Kidney glomerular epithelial cell (primary cell): ENCODE measurements around the gene NME8.
A peak's percentile ranks its signal among the peaks of the same experiment; 100 is the strongest.

Source experiments
- DNase-seq: peaks from one replicate; lab custom pipeline; 2025; lab: John Stamatoyannopoulos, UW

The NME8 gene

GRCh38 chr7:37932543-37932942, 84.1 kb downstream of the NME8 start:
- no peak for DNase-seq

GRCh38 chr7:37933018-37933566, 84.7 kb downstream of the NME8 start:
- DNase-seq = no peak

DNA sequence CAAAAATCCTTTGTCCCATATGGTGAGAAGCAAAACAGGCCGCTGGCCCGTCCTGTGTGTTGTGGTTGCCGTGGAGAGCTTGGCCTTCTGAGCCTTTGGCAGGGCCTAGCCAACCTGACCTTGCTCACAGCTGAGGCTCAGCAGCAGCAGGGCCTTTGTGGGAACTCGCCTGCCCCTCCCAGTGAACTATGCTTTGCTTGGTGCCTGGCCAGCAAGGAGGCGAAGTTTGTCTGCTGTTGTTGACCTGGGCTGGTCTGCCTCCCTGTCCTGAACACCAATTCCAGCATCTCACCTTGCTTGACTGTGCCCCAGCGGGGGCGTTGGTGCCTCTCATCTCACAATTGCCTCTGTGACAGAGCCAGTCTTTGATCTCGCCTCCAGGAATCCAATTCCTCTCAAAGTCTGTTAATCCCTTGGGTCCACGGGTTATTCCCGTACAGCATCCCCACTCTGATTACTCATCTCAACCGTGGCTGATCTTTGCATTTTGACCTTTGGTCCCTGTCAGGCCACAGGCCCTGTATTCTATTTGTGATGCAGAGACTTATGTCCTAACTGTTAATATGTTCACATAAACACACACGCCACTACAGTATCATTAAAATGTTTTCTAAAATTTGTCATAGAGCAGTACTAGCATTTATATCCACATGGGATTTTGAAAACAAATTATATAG, 94.7 kb downstream of the NME8 start:
- peak; percentile 11 for DNase-seq

DNA sequence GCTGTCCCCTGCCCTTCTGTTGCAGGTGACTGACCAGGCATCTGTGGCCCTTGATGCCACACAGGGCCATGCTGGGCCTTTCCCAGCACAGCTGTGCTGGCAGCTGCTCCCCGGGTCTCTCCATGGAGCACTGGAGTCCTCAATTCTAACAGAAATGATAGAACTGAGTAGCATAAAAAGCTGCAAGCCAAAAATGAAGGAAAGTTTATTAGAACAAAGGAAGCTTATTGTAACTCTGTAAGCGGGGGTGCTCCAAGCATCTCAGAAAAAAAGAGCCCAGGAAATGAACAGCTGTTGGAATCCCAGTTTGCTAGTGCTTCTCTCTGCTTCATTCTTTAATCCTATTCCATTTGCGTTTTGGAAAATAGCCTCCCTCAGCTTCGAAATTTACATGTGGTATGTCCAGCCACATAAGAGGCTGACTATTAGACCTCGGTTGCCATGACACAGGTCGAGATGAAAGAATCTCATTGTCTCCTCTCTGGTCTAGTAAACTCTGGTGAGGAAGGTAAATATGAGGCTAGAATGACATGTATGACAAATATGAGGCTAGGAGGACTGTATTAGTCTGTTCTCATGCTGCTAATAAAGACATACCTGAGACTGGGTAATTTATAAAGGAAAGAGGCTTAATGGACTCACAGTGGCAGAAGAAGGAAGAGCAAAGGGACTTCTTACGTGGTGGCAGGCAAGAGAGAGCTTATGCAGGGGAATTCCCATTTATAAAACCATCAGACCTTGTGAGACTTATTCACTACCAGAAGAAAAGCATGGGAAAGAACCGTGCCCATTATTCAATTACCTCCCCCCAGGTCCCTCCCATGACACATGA, 95.7 kb downstream of the NME8 start:
- peak; percentile 67 for DNase-seq

GRCh38 chr7:37944737-37945054, 96.3 kb downstream of the NME8 start:
- no peak for DNase-seq

GRCh38 chr7:37945336-37945735, 96.9 kb downstream of the NME8 start:
- DNase-seq = no peak

DNA sequence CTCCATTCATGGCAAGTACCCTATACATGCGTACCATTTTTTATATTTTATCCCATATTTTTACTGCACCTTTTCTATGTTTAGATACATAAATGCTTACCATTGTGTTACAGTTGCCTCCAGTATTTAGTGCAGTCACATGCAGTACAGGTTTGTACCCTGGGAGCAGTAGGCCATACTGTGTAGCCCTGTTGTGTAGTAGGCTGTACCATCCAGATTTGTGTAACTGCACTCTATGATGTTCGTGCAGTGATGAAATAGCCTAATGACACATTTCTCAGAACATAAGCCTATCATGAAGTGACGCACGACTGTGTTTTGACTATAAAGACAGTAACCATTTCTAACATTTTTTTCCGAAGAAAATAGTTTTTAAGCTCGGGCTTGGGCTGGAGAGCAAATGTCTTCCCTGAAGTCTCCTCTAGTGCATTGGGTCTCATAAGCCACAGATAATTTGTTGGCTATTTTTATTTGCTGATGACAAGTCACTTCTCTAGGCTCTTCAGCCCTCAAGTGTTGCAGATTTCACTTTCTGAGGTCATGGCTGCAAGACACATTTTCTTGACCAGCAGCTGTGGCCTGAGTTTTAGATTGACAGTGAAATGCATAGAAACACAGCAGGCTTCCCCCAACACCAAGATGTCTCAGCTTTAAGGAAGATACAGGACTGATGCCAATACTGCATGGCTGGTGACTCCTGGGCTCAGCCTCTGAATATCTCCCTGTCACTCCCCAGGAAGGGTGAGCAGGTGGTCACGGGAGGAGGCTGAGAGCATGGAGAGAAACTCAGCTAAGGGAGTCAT, 98.9 kb downstream of the NME8 start:
- DNase-seq = no peak

DNA sequence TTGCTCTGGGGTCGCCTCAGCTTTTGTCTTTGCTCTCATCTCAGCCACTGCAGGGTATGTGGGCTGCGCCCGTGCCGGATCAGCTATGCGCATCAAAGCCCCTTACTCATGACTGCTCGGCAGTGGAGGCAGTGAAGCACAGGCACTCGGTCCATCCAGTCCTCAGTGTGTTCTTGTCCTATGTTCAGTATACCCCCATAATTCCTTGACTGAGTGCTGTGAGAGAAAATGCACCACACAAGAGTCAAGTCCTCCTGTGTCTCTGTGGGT, 99.5 kb downstream of the NME8 start:
- no peak for DNase-seq
